Tibial nerve (tissue), 3 donors: ENCODE results near the gene ACBD6.

ENCODE experiments used
- CTCF ChIP-seq, 5 experiments: fragments of 200-600 bp in 3 of 5; fragments of 450-650 bp in 2 of 5; sonication (generic) in 3 of 5; IDR thresholded peaks; one replicate each; pipeline ENCODE4 v1.5.1; 2016 to 2019; ENCODE audit warnings: antibody characterized with exemption in 5 of 5, mild to moderate bottlenecking in 3 of 5, moderate library complexity in 2 of 5
- POLR2A ChIP-seq, 2 donors: fragments of 450-650 bp; IDR thresholded peaks; one replicate each; pipeline ENCODE4 v1.6.1; 2017; ENCODE audit warnings: antibody characterized with exemption in 2 of 2, mild to moderate bottlenecking in 2 of 2, moderate library complexity in 2 of 2

- TF ChIP-seq CTCF (IDR thresholded peaks at IDR 0.05) (no peak), POLR2A (IDR thresholded peaks at IDR 0.05) (no peak)
Measured at GRCh38 chr1:180522213-180522515, 19.8 kb upstream of the ACBD6 start.
